T-cell (primary cell): ENCODE measurements around the gene JMJD1C. TPM values are rescaled to one million over a fixed set of nuclear protein-coding genes. Genes with fewer than 3 reads are reported as not detected.
"Not testable (repeated sequence)": the region's sequence is repeated elsewhere in the genome, so short reads cannot be mapped to it uniquely, and the experiment has no call there.

Experiments used
- ATAC-seq, 4 experiments: fragments of 200-7000 bp in 3 of 4; fragments of 150-1000 bp in 1 of 4; cut with Tn5 transposase; replicated peaks in 1 of 4; 1 replicate in 3 of 4; 2 replicates in 1 of 4; pipeline ENCODE4 v1.10.0; 2021; ENCODE audit warnings: moderate library complexity in 3 of 4, mild to moderate bottlenecking in 2 of 4, moderate number of reproducible peaks in 1 of 4
- CTCF ChIA-PET, 2 donors: fragments of 300-600 bp; sonication (Branson Sonifier 250); formaldehyde crosslinking; loops; one replicate each; lab custom pipeline; 2022; ENCODE audit warnings: antibody characterized with exemption in 2 of 2; lab: Charles Lee
- POLR2A ChIA-PET, 2 donors: fragments of 300-600 bp; sonication (Branson Sonifier 250); formaldehyde crosslinking; loops; one replicate each; lab custom pipeline; 2022; ENCODE audit warnings: antibody characterized with exemption in 2 of 2; lab: Charles Lee
- DNase-seq, 35 experiments: peaks; one replicate each; pipeline versions ENCODE4 v3.0.0 to v3.0.0-alpha.2; 2013 to 2023
- H3K27ac ChIP-seq: one replicate; pipeline ENCODE4 v1.5.1; 2013; ENCODE audit warnings: low read length
- H3K27me3 ChIP-seq, 2 experiments: replicated peaks in 1 of 2; 1 replicate in 1 of 2; 2 replicates in 1 of 2; pipeline versions ENCODE4 v1.6.1 to v1.7.0; 2013; ENCODE audit warnings: low read length in 1 of 2, mixed read lengths in 1 of 2; ENCODE audit not compliant: control insufficient read depth in 2 of 2, insufficient read depth in 2 of 2; ENCODE audit errors: extremely low read depth in 1 of 2
- H3K36me3 ChIP-seq, 2 donors: 1 replicate in 1 of 2; 2 replicates in 1 of 2; pipeline versions ENCODE4 v1.6.1 to v1.7.0; 2013; ENCODE audit warnings: low read length in 1 of 2; ENCODE audit not compliant: control insufficient read depth in 2 of 2, insufficient read depth in 1 of 2; ENCODE audit errors: extremely low read depth in 1 of 2
- H3K4me1 ChIP-seq, 2 experiments: 1 replicate in 1 of 2; 2 replicates in 1 of 2; pipeline versions ENCODE4 v1.6.1 to v1.7.0; 2013; ENCODE audit warnings: low read length in 2 of 2, mixed read lengths in 1 of 2; ENCODE audit not compliant: insufficient read depth in 2 of 2, control insufficient read depth in 1 of 2; ENCODE audit errors: extremely low read depth in 1 of 2
- H3K4me3 ChIP-seq, 2 donors: 1 replicate in 1 of 2; 2 replicates in 1 of 2; pipeline versions ENCODE4 v1.5.1 to v1.7.0; 2013; ENCODE audit warnings: mild to moderate bottlenecking in 2 of 2, low read length in 1 of 2, moderate library complexity in 1 of 2; ENCODE audit not compliant: control insufficient read depth in 1 of 2; ENCODE audit errors: extremely low read depth in 1 of 2
- H3K9me3 ChIP-seq: 2 replicates; pipeline ENCODE4 v1.7.0; 2013
- H3K27ac Mint-ChIP-seq, 2 donors: one replicate each; pipeline ENCODE4 v1.8.0; 2020 to 2021; ENCODE audit warnings: mild to moderate bottlenecking in 2 of 2, mixed read lengths in 2 of 2
- H3K27me3 Mint-ChIP-seq, 2 donors: one replicate each; pipeline ENCODE4 v1.8.0; 2021 to 2022; ENCODE audit warnings: mixed read lengths in 2 of 2
- H3K36me3 Mint-ChIP-seq: one replicate; pipeline ENCODE4 v1.8.0; 2021; ENCODE audit warnings: mixed read lengths
- H3K4me1 Mint-ChIP-seq, 3 donors: one replicate each; pipeline ENCODE4 v1.8.0; 2020 to 2022; ENCODE audit warnings: mixed read lengths in 3 of 3, mild to moderate bottlenecking in 1 of 3
- H3K4me3 Mint-ChIP-seq, 3 donors: one replicate each; pipeline ENCODE4 v1.8.0; 2020 to 2022; ENCODE audit warnings: mild to moderate bottlenecking in 3 of 3, mixed read lengths in 3 of 3, moderate library complexity in 3 of 3
- H3K9me3 Mint-ChIP-seq, 3 donors: one replicate each; pipeline ENCODE4 v1.8.0; 2020 to 2022; ENCODE audit warnings: mixed read lengths in 3 of 3
- WGBS: methylation state at CpG from one replicate; pipeline ENCODE4 v1.1.5; 2013; ENCODE audit warnings: missing lambda C conversion rate; ENCODE audit not compliant: insufficient coverage; 5-methylcytosine and 5-hydroxymethylcytosine counted together
- total RNA-seq, 35 experiments: library from RNA in 6 of 35; stranded (reverse) in 6 of 35; fragments of 120-200 nt in 1 of 35; gene quantifications; one replicate each; pipeline versions ENCODE4 v1.2.1 to v1.2.4 and lab custom pipeline; 2013 to 2026

JMJD1C gene
- total RNA-seq, 5 donors from 2014 or later (not counting 1 experiment from before 2014, with no cell fraction given), result 84.1 to 193 (median 92.6) TPM

DNA sequence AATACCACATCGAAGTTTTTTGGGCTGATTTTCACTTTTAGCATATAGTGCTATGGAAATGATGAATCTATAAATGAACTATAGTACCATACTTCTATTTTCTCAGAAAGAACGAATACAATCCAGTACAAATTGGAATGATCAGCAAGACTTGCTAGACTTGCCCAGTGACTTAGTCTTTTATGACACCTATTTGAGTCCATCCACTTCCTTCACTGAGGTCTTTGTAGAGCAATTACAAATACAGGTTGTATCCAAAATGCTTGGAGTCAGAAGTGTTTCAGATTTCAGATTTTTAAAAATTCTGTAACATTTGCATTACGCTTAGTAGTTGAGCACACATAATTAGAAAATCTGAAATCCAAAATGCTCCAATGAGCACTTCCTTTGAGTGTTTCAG, 228.4 kb downstream of the JMJD1C start:
- no peaks in the 10 kb centered on the region for H3K27me3 Mint-ChIP-seq
- no peaks in the 10 kb centered on the region for H3K9me3 Mint-ChIP-seq
- peaks cover 65 to 74% (median 72%) of the 10 kb centered on the region in 3 donors for H3K4me1 Mint-ChIP-seq
- H3K27ac Mint-ChIP-seq, result peak overlapping the region; percentile 11 to 72
- H3K4me3 Mint-ChIP-seq, result no peak overlapping the region
- peaks cover 14% of the 10 kb centered on the region for H3K36me3 Mint-ChIP-seq
- H3K4me1 ChIP-seq, result peaks cover 26 to 37% of the 10 kb centered on the region in 2 experiments
- no peaks in the 10 kb centered on the region for H3K27me3 ChIP-seq
- WGBS, result 20% methylated on average over 1 of the region's 3 CpGs
- DNase-seq (no peak), ATAC-seq (no peak)
- peak overlapping the region; percentile 35 for H3K27ac ChIP-seq
- no peaks in the 10 kb centered on the region for H3K36me3 ChIP-seq
- H3K4me3 ChIP-seq, result no peak overlapping the region
- POLR2A ChIA-PET, result interaction anchor here in 1 of 2 donors (0.6 to 2.0 kb wide), 3 partner anchors 17 to 279 kb away, joined by 3 to 15 read pairs (median 3); no protein-coding TSS in a partner anchor
- CTCF ChIA-PET, result no interaction called here
- no peaks in the 10 kb centered on the region for H3K9me3 ChIP-seq

DNA sequence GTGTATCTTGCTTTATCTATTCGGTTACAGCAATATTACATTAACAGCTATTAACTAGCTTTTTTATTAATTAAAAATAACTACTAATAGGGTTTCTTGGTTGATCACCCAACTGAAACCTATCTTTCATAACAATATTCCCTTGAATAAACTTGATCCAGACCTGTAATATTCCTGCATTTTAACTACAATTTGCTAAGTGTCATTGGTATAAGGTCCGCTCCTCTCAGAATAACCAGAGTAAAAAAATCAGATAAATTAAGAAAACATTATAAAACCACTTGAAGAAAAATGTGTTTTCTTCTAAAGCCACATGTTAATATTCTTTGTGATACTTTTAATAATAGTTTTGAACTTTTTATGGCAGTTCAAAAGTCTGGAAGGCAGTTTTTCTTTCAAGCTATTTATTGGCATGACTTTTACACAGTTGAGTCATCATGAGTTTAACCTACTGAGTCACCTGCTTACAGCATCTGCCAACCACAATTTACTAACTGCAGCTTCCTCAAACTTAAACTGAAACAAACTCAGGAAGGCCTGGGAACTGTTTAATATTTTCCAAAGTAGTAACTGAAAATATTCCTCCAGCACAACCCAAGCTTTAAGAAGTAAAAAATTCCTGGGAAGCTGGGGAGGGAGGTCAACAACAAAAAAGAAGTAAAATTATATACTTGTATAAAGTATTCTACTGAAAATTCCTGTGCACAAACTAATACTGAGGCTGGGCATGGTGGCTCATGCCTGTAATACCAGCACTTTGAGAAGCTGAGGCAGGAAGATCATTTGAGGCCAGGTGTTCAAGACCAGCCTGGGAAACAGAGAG, 229.5 kb downstream of the JMJD1C start:
- Histone ChIP-seq H3K4me3 (no peak overlapping the region), H3K4me1 (peaks cover 24 to 29% of the 10 kb centered on the region in 2 experiments), H3K27me3 (no peaks in the 10 kb centered on the region), H3K27ac (no peak overlapping the region), H3K9me3 (no peaks in the 10 kb centered on the region), H3K36me3 (no peaks in the 10 kb centered on the region)
- DNase-seq (peak in 1 of 35 experiments; percentile 46), ATAC-seq (peak; percentile 53 to 94 (median 86))
- POLR2A ChIA-PET, result interaction anchor here (0.6 to 2.0 kb wide), 9 partner anchors 8 to 32 kb away, joined by 3 to 15 read pairs (median 5); no protein-coding TSS in a partner anchor
- Mint-ChIP-seq H3K27me3 (no peaks in the 10 kb centered on the region), H3K9me3 (no peaks in the 10 kb centered on the region), H3K27ac (peak overlapping the region; percentile 61 to 74), H3K36me3 (peaks cover 20% of the 10 kb centered on the region), H3K4me1 (peaks cover 55 to 69% (median 69%) of the 10 kb centered on the region in 3 donors), H3K4me3 (no peak overlapping the region)
- no CpG with 5 or more reads among the region's 2 CpGs for WGBS
- CTCF ChIA-PET, result interaction anchor here (0.6 to 1.7 kb wide), 7 partner anchors 10 to 392 kb away, joined by 3 to 6 read pairs (median 4); no protein-coding TSS in a partner anchor

DNA sequence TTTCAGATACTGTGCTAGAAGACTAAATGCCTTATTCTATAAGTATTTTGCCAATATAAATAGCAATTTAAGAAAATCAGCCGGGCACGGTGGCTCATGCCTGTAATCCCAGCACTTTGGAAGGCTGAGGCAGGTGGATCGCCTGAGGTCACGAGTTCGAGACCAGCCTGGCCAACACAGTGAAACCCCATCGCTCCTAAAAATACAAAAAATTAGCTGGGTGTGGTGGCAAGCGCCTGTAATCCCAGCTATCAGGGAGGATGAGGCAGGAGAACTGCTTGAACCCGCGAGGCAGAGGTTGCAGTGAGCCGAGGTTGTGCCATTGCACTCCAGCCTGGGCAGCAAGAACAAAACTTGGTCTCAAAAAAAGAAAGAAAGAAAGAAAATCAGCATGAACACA, 230.6 kb downstream of the JMJD1C start:
- H3K27me3 Mint-ChIP-seq, H3K9me3 ChIP-seq, H3K4me3 Mint-ChIP-seq, H3K27ac ChIP-seq, H3K36me3 ChIP-seq, H3K27ac Mint-ChIP-seq, H3K4me3 ChIP-seq, H3K27me3 ChIP-seq, H3K9me3 Mint-ChIP-seq, ATAC-seq, DNase-seq: not testable (repeated sequence)
- H3K36me3 Mint-ChIP-seq, result peaks cover 26% of the 10 kb centered on the region
- ChIA-PET POLR2A (interaction anchor here (1.1 to 1.4 kb wide), 2 partner anchors 14 to 32 kb away, joined by 3 to 6 read pairs; no protein-coding TSS in a partner anchor), CTCF (interaction anchor here in 1 of 2 donors (1.2 to 1.7 kb wide), 2 partner anchors 10 to 18 kb away, joined by 5 to 6 read pairs; no protein-coding TSS in a partner anchor)
- H3K4me1 ChIP-seq, result peaks cover 17 to 26% of the 10 kb centered on the region in 2 experiments
- WGBS, result 95% methylated on average over 7 of the region's 10 CpGs
- peaks cover 49 to 67% (median 66%) of the 10 kb centered on the region in 3 donors for H3K4me1 Mint-ChIP-seq

DNA sequence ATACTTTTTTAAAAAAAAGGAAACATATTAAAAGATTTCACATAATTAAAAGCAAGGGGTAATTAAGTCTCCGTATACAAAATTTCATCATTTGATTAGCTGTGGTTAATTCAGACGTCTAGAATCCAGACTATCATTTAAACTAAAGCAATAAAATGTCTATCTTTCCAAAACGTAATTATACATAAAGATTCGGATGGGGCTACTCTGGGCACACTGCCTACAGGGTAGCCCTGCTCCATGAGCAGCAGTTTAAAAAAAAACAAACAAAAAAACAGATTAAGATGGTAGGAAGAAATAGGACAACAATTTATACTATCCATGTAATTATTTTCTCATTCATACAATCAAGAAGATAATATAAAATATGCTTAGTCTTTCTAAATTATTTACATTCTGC, 236.6 kb downstream of the JMJD1C start:
- Mint-ChIP-seq H3K36me3 (peaks cover 15% of the 10 kb centered on the region), H3K27me3 (no peaks in the 10 kb centered on the region), H3K4me1 (peaks cover 61 to 79% (median 71%) of the 10 kb centered on the region in 3 donors), H3K27ac (peak overlapping the region; percentile 43 to 58), H3K4me3 (no peak overlapping the region), H3K9me3 (no peaks in the 10 kb centered on the region)
- H3K36me3 ChIP-seq, result no peaks in the 10 kb centered on the region
- H3K4me3 ChIP-seq, result no peak overlapping the region
- H3K27me3 ChIP-seq, result no peaks in the 10 kb centered on the region
- no CpG with 5 or more reads among the region's 4 CpGs for WGBS
- ChIA-PET CTCF (interaction anchor here in 1 of 2 donors (1.6 kb wide), 1 partner anchor 12 kb away, joined by 3 read pairs; no protein-coding TSS in a partner anchor), POLR2A (no interaction called here)
- DNase-seq (no peak), ATAC-seq (no peak)
- peaks cover 25 to 43% of the 10 kb centered on the region in 2 experiments for H3K4me1 ChIP-seq
- H3K27ac ChIP-seq, result no peak overlapping the region
- no peaks in the 10 kb centered on the region for H3K9me3 ChIP-seq

DNA sequence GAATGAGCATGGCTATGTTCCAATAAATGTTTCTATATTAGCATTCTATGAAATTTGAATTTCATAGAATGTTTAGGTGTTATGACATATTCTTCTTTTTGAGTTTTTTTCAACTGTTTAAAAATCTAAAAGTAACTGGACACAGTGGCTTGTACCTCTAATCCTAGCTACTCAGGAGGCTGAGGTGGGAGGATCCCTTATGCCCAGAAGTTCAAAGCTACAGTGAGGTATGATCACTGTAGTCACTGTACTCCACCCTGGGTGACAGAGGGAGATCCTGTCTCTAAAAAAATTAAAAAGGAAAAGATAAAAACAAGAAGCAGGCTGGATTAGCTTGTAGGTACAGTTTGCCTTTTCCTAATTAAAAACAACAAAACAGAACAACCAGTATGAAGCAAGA, 237.5 kb downstream of the JMJD1C start:
- ChIA-PET POLR2A (interaction anchor here (0.5 to 1.8 kb wide), 8 partner anchors 8 to 126 kb away, joined by 3 to 5 read pairs (median 4); no protein-coding TSS in a partner anchor), CTCF (interaction anchor here in 1 of 2 donors (1.6 kb wide), 1 partner anchor 11 kb away, joined by 3 read pairs; no protein-coding TSS in a partner anchor)
- no peaks in the 10 kb centered on the region for H3K9me3 ChIP-seq
- ATAC-seq (no peak), DNase-seq (no peak)
- H3K36me3 ChIP-seq, result no peaks in the 10 kb centered on the region
- no peak overlapping the region for H3K4me3 ChIP-seq
- peak overlapping the region; percentile 88 for H3K27ac ChIP-seq
- no peaks in the 10 kb centered on the region for H3K9me3 Mint-ChIP-seq
- peak overlapping the region; percentile 75 to 88 for H3K27ac Mint-ChIP-seq
- peaks cover 55 to 74% (median 66%) of the 10 kb centered on the region in 3 donors for H3K4me1 Mint-ChIP-seq
- H3K4me3 Mint-ChIP-seq, result peak overlapping the region in 1 of 3 donors; percentile 28
- peaks cover 25 to 41% of the 10 kb centered on the region in 2 experiments for H3K4me1 ChIP-seq
- H3K27me3 Mint-ChIP-seq, result no peaks in the 10 kb centered on the region
- H3K36me3 Mint-ChIP-seq, result peaks cover 15% of the 10 kb centered on the region
- no peaks in the 10 kb centered on the region for H3K27me3 ChIP-seq
